RWPE2 (cell line): ENCODE data around the gene PAF1.

Experiments
- ATAC-seq: fragments of 200-7000 bp; cut with Tn5 transposase; 3 replicates; pipeline ENCODE4 v1.9.1; 2021; ENCODE audit warnings: low read depth
- DNase-seq: peaks from one replicate; pipeline ENCODE4 v3.0.0-alpha.2; 2020; ENCODE audit warnings: low spot score
- H3K27ac ChIP-seq: fragments of 450-650 bp; 2 replicates; pipeline ENCODE4 v1.5.1; 2017; ENCODE audit warnings: mild to moderate bottlenecking; ENCODE audit not compliant: poor library complexity, severe bottlenecking
- H3K27me3 ChIP-seq: fragments of 250-450 bp; sonication (Bioruptor Pico); 2 replicates; pipeline ENCODE4 v1.5.1; 2021; ENCODE audit warnings: mild to moderate bottlenecking, moderate library complexity; ENCODE audit not compliant: insufficient read depth, poor library complexity, severe bottlenecking
- H3K36me3 ChIP-seq: fragments of 250-450 bp; sonication (Bioruptor Pico); 2 replicates; pipeline ENCODE4 v1.5.1; 2020; ENCODE audit warnings: low read depth, mild to moderate bottlenecking, moderate library complexity
- H3K4me1 ChIP-seq: fragments of 250-450 bp; sonication (Bioruptor Pico); 2 replicates; pipeline ENCODE4 v1.5.1; 2021; ENCODE audit warnings: mild to moderate bottlenecking, moderate library complexity; ENCODE audit not compliant: insufficient read depth, poor library complexity, severe bottlenecking
- H3K4me3 ChIP-seq: fragments of 250-450 bp; sonication (Bioruptor Pico); 2 replicates; pipeline ENCODE4 v1.5.1; 2021; ENCODE audit warnings: mild to moderate bottlenecking, moderate library complexity; ENCODE audit not compliant: severe bottlenecking
- H3K9me3 ChIP-seq: fragments of 250-450 bp; sonication (Bioruptor Pico); 2 replicates; pipeline ENCODE4 v1.5.1; 2021; ENCODE audit warnings: mild to moderate bottlenecking, moderate library complexity; ENCODE audit not compliant: severe bottlenecking
- CTCF ChIP-seq: fragments of 450-650 bp; IDR thresholded peaks from one replicate; pipeline ENCODE4 v1.5.1; 2017; ENCODE audit warnings: mild to moderate bottlenecking, moderate library complexity; ENCODE audit not compliant: poor library complexity, severe bottlenecking

Gene PAF1

GRCh38 chr19:39355253-39355652 lies 35.7 kb downstream of the PAF1 start:
- Histone ChIP-seq H3K27me3 (no peaks in the 10 kb centered on the region), H3K4me1 (no peaks in the 10 kb centered on the region), H3K4me3 (no peak overlapping the region), H3K27ac (no peak overlapping the region), H3K36me3 (peaks cover 93% of the 10 kb centered on the region), H3K9me3 (no peaks in the 10 kb centered on the region)
- DNase-seq (no peak), ATAC-seq (no peak)
- TF ChIP-seq CTCF, result no peak

- no peak for DNase-seq
- Histone ChIP-seq H3K9me3 (no peaks in the 10 kb centered on the region), H3K36me3 (peaks cover 88% of the 10 kb centered on the region), H3K4me3 (no peak overlapping the region), H3K27ac (no peak overlapping the region), H3K27me3 (no peaks in the 10 kb centered on the region), H3K4me1 (no peaks in the 10 kb centered on the region)
- no peak for TF ChIP-seq CTCF
- no peak for ATAC-seq
Observed at GRCh38 chr19:39352381-39353255, 38.3 kb downstream of the PAF1 start.

- Histone ChIP-seq H3K9me3 (no peaks in the 10 kb centered on the region), H3K27me3 (no peaks in the 10 kb centered on the region), H3K36me3 (peaks cover 81% of the 10 kb centered on the region), H3K4me3 (no peak overlapping the region), H3K27ac (no peak overlapping the region), H3K4me1 (no peaks in the 10 kb centered on the region)
- ATAC-seq (no peak), DNase-seq (no peak)
- TF ChIP-seq CTCF, result no peak
Observed at GRCh38 chr19:39351537-39352064, 39.3 kb downstream of the PAF1 start.

GRCh38 chr19:39350156-39350555 lies 40.8 kb downstream of the PAF1 start:
- no peak for ATAC-seq
- H3K9me3 ChIP-seq, result no peaks in the 10 kb centered on the region
- no peaks in the 10 kb centered on the region for H3K4me1 ChIP-seq
- no peak overlapping the region for H3K4me3 ChIP-seq
- no peak for DNase-seq
- no peak overlapping the region for H3K27ac ChIP-seq
- TF ChIP-seq CTCF, result no peak
- no peaks in the 10 kb centered on the region for H3K27me3 ChIP-seq
- peaks cover 79% of the 10 kb centered on the region for H3K36me3 ChIP-seq

- Histone ChIP-seq H3K27ac (no peak overlapping the region), H3K4me1 (no peaks in the 10 kb centered on the region), H3K9me3 (no peaks in the 10 kb centered on the region), H3K4me3 (no peak overlapping the region), H3K36me3 (peaks cover 71% of the 10 kb centered on the region), H3K27me3 (no peaks in the 10 kb centered on the region)
- DNase-seq, result no peak
- no peak for ATAC-seq
- no peak for TF ChIP-seq CTCF
Observed at GRCh38 chr19:39349326-39349725, 41.6 kb downstream of the PAF1 start.
